SK-N-DZ (cell line): ENCODE results near the gene YBX2. TPM values are rescaled to one million over a fixed set of nuclear protein-coding genes. Genes with fewer than 3 reads are reported as not detected.
"Not testable (repeated sequence)": the region's sequence is repeated elsewhere in the genome, so short reads cannot be mapped to it uniquely, and the experiment has no call there.

Experiments used
- DNase-seq: peaks from one replicate; pipeline ENCODE4 v3.0.0-alpha.2; 2015; ENCODE audit warnings: low spot score
- polyA plus RNA-seq, 2 experiments: library from polyadenylated mRNA; depleted of rRNA; stranded (reverse); fragments of >200 nt; gene quantifications; 2 replicates each; pipeline ENCODE4 v1.2.3, GENCODE V29; 2014

The YBX2 gene
- polyA plus RNA-seq (2014; cell fraction: cytosol; rRNA removed) = 0.75 and 2.9 TPM in 2 replicates
- polyA plus RNA-seq (2014; cell fraction: nucleus; rRNA removed) = 4.5 and 6.1 TPM in 2 replicates

DNA sequence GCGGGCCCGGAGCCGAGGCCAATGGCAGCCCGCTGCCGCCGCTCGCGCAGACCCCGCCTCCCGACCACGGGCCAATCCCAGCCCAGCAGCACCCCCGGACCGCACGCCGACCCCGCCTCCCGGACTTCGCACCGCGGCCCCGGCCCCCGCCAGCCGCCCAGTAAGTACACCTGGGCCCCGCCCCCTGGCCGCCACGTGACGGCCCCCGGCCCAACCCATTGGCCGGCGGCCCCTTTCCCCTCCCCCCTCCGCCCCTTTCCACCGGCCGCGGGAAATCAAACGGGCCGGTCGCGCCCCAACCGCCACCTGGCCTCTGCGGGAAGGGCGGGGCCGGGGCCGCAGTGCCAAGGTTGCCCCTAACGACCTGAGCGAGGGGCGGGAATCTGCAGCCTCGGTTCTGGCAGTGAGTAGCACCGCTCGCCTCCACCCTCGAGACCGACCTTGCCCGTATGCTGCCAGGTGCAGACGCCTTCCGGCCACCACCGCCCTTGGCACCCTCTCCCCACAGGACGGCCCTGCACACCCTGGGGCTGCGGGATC is at the start of gene YBX2:
Gene YBX2, minus strand, starts transcription at position 26 of the 540 bp plus-strand sequence. CDS start 139 bp downstream, outside the sequence.
- DNase-seq = peak; percentile 75

DNA sequence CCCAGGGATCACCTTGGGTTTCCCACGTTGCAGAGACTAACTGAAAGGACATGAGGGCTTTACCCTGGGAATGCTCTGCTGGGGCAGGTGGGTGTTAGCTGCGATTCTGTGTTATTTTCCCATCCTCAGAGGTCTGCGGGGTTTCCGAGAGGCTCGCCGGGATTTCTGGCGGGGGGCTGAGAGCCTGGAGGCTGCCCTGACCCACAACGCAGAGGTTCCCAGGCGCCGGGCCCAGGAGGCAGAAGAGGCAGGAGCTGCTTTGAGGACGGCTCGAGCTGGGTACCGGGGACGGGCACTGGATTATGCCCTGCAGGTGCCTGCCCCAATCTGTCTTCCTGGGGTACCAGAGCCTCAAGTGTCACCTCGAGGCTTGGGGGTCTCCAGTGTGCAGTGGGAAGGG is 48.8 kb upstream of the YBX2 start:
- DNase-seq = no peak

GRCh38 chr17:7341842-7342241 is 47.4 kb upstream of the YBX2 start:
- no peak for DNase-seq

DNA sequence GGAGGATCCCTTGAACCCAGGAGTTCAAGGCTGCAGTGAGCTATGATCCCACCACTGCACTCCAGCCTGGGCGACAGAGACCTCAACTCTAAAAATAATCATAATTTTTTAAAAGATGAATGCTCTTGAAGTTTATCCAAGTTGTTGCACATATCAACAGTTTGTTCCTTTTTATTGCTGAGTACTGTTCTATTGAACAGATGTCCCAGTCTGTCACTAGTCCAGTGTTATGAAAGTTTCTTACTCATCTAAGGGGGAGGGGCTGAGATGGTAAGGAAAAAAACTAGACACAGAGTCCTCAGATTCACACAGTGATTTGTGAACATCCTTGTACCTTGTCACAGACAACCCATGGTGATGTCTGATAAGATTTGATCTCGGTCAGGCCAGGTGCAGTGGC is 45.7 kb upstream of the YBX2 start:
- no peak for DNase-seq

DNA sequence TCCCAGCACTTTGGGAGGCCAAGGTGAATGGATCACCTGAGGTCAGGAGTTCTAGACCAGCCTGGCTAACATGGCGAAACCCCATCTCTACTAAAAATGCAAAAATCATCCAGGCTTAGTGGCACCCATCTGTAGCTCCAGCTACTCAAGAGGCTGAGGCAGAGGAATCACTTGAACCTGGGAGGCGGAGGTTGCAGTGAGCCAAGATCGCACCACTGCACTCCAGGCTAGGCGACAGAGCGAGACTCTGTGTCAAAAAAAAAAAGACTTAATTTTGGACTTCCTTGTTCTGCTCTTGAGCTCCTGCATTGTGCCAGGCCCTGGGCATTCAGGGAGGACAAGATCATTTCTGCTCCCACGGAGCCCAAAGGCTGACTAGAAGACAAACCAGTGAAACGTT is 43.2 kb upstream of the YBX2 start:
- DNase-seq = not testable (repeated sequence)

- DNase-seq = no peak
Measured at GRCh38 chr17:7336240-7337175, 42.1 kb upstream of the YBX2 start, which contains the start of gene ACAP1. Gene ACAP1, plus strand, starts transcription at chr17:7336529. Its CDS starts 206 bp downstream, at chr17:7336735.

DNA sequence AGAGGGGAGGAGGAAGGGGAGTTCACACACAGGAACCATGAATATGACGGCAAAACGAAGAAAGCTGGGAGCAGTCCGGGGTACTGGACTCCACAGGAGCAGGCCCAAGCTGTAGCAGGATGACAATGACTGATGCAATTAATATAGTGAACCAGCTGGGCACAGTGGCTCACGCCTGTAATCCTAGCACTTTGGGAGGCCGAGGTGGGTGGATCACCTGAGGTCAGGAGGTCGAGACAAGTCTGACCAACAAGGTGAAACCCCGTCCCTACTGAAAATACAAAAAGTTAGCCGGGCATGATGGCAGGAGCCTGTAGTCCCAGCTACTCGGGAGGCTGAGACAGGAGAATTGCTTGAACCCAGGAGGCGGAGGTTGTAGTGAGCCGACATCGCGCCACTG is 41.3 kb upstream of the YBX2 start:
- not testable (repeated sequence) for DNase-seq

GRCh38 chr17:7334938-7335538 is 40.6 kb upstream of the YBX2 start:
- no peak for DNase-seq

DNA sequence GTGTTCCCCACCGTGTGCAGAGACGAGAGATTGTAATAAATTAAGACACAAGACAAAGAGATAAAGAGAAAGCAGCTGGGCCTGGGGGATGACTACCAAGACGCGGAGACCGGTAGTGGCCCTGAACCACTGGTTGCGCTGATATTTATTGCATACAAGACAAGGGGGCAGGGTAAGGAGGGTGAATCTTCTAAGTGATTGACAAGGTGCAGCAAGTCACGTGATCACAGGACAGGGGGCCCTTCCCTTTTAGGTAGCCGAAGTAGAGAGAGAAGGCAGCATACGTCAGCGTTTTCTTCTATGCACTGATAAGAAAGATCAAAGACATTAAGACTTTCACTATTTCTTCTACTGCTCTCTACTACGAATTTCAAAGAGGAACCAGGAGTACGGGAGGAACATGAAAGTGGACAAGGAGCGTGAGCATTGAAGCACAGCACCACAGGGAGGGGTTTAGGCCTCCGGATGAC is 38.2 kb upstream of the YBX2 start:
- not testable (repeated sequence) for DNase-seq

GRCh38 chr17:7332111-7332510 is 37.7 kb upstream of the YBX2 start:
- no peak for DNase-seq

DNA sequence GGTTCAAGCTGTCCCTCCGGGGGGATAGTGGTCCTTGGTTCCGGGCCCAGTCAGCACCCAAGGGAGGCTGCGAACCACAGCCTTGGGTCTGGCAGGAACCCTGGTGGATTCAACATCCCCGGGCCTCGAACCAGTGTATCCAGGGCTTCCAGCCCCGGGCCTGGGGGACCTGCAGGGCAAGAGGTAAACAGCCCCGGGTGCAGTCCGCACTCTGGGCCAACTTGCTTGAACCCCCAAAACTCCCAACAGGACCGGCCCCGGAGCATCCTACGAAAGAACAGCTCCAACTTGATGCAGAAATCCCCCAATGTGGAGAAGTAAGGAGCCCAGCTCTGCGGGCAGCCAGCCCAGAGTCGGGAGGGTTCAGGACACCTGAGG is 36.2 kb upstream of the YBX2 start:
- no peak for DNase-seq

GRCh38 chr17:7329997-7330637 is 35.7 kb upstream of the YBX2 start:
- peak; percentile 95 for DNase-seq

DNA sequence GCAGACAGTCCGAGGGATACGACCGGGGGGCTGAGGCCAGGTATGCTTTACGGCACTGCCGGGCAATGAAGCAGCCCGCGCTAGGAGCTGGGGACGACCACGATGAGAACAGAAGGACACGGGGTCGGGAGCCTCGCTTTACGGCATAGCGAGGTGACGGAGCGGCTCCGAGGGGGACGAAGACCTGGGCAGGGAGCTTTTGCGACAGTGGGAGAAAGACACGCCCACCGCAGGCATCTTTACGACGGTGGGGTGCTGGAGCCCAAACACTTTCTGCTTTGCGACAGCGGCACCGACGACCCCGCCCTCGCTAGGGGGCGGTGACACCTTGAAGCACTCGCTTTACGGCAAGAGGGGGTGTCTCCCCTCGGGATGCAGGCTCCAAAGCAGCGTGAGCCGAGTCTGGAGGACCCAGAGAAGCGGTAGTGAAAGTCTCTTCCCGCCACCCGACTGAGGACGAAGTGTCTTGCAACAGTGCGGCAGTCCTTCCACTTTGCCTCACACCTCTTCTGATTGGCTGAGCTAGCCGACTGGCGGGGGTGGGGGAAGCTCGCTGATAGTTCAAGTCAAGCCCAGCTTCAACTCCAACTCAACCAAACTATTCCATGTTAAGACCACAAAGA is 35.0 kb upstream of the YBX2 start:
- DNase-seq = peak; percentile 100

DNA sequence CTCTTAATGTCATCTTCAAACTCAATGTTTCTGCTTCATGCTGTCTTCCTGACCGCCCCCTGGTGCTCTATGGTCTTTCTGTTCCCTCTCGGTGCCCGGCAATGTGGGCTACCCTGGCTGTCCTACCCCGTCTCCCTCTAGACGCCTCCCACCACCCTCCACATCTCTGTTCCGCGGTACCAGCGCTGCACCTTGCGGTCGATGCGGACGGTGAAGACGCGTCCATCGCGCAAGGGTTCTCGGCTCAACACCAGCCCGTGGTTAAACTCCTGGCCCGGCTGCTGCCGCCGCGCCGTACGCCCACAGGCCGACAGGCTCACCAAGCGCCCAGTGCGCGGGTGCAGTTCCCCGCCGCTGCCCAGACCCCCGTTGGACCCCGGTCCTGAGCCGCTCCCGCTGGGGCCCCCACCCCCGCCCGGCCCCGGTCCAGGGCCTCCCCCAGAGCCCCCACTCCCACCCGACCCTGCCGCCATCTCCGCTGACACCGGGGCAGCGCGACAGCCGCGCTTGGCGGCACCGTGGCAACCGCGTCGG is 34.5 kb upstream of the YBX2 start, which contains the start of gene NEURL4:
Gene NEURL4, minus strand, starts transcription at position 496 of the 534 bp plus-strand sequence. Its CDS starts 23 bp downstream, at position 473.
- no peak for DNase-seq

- no peak for DNase-seq
Measured at GRCh38 chr17:7328009-7328408, 33.6 kb upstream of the YBX2 start.

- no peak for DNase-seq
Measured at GRCh38 chr17:7327501-7327900, 33.1 kb upstream of the YBX2 start.

DNA sequence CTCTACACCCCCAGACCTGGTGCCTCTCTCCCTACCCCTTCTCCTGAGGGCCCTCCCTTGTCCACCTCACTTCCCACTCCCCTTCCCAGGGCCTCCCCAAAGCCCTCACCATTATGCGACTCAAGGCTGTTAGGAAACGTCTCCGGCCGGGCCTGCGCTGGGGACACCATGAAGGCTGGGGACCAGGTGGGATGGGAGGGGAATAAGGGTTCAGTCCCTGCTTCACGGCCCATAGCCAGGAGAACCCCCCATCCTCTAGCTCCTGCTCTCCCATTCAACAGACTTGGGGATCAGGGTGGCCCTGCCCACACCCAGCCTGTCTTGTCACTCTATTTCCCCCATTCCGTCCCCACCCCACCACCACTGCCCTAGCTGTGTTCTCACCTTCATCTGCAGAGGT is 32.6 kb upstream of the YBX2 start:
- no peak for DNase-seq

- no peak for DNase-seq
Measured at GRCh38 chr17:7326186-7326585, 31.7 kb upstream of the YBX2 start.

DNA sequence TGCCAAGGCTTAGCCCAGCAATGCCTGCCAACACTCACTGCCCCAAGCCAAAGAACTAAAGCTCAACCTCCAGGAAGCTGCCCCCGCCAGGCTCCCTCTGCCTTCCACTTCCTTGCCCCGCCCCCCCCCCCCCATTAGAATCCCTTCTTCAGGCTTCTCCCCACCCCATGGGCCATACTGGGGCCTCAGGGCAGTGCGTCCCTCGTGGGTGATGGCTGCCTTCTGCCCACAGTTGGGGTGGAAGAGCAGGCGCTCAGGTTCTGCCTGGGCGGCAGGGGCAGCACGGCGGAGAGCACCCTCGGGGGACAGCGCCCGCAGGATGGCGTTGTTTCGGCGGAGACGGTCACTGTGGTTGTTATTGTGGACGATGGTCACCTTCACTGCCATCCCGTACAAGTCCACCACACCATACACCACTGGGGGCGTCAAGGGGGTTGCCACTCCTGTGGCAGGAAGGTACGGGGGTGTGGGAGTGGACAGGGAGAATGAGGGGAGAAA is 30.6 kb upstream of the YBX2 start:
- no peak for DNase-seq

GRCh38 chr17:7324438-7324779 is 30.0 kb upstream of the YBX2 start:
- no peak for DNase-seq
